ENCODE measurements around the gene TOMM5. TPM values are rescaled to one million over a fixed set of nuclear protein-coding genes. Genes with fewer than 3 reads are reported as not detected.

TOMM5 gene
- total and polyA plus RNA-seq, 2 of the 13 experiments (the other 11 are each of a cell fraction or from before 2014, with no cell fraction given): 147 to 315 TPM

DNA sequence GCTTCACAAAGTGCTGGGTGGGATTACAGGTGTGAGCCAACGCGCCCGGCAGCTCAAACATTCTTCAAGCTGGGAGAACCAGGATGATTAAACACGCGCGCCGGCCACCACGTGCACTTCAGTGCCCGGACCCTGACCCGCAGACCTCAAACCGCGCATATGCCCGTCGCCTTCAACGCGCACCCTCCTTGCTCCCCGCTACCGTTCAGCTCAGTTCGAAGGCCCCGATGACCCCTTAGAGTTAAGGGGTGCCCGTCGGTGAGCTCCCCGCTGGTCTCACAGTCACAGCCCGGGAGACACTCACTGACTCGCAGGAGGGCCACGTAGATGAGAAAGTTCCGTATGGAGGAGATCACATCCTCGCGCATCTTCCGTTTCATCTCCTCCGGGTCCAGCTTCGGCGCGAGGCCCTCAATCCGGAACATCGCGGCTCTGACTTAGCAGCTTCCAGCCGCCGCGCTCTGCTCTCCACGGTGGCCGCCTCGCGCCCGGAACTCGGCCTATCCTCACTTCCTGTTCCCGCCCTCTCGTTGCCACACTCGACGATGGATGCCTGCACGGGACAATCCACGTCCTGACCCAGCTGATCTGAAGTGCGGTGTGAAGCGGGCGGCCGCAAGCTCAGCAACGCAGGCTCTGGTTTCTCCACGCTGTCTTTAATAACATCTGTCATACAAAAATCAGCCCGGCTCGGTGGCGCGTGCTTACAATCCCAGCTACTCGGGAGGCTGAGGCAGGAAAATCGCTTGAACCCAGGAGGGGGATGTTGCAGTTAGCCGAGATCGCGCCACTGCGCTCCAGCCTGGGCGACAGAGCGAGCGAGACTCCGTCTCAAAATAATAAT, at the start of gene TOMM5 (continued):
- TF ChIP-seq ZNF496 (CRISPR knock-in tag; IDR thresholded peaks at IDR 0.05; ENCODE audit: insufficient replicate concordance): no peak
- TF ChIP-seq CHCHD3 (CRISPR knock-in tag; IDR thresholded peaks at IDR 0.05): peak; percentile 76; the same call in 1 of the 2 replicates
- peak; percentile 96 for TF ChIP-seq DMAP1 (CRISPR knock-in tag; IDR thresholded peaks at IDR 0.05)
- 0 out of 2 replicates have a peak, but pooled peaks have one; percentile 86 for TF ChIP-seq TGIF2 (CRISPR knock-in tag; IDR thresholded peaks at IDR 0.05)
- peak; percentile 74 for TF ChIP-seq ZNF205 (CRISPR knock-in tag; IDR thresholded peaks at IDR 0.05)
- no peak; the same call in none of the 2 replicates for TF ChIP-seq ZNF572 (CRISPR knock-in tag; IDR thresholded peaks at IDR 0.05)
- TF ChIP-seq, protein P1, sequence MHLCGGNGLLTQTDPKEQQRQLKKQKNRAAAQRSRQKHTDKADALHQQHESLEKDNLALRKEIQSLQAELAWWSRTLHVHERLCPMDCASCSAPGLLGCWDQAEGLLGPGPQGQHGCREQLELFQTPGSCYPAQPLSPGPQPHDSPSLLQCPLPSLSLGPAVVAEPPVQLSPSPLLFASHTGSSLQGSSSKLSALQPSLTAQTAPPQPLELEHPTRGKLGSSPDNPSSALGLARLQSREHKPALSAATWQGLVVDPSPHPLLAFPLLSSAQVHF (CRISPR knock-in tag; IDR thresholded peaks at IDR 0.05): peak; percentile 77; the same call in 1 of the 2 replicates
- peak; percentile 68 for TF ChIP-seq RXRA (CRISPR knock-in tag; IDR thresholded peaks at IDR 0.05)
- peak; percentile 82; the same call in 1 of the 2 replicates for TF ChIP-seq EEA1 (CRISPR knock-in tag; IDR thresholded peaks at IDR 0.05; ENCODE audit: borderline replicate concordance)
- TF ChIP-seq ZNF83 (CRISPR knock-in tag; IDR thresholded peaks at IDR 0.05; ENCODE audit: borderline replicate concordance): 0 out of 2 replicates have a peak, but pooled peaks have one; percentile 54
- peak; percentile 98 for TF ChIP-seq ZNF138 (CRISPR knock-in tag; IDR thresholded peaks at IDR 0.05; ENCODE audit: low read depth)
- TF ChIP-seq, protein P2, sequence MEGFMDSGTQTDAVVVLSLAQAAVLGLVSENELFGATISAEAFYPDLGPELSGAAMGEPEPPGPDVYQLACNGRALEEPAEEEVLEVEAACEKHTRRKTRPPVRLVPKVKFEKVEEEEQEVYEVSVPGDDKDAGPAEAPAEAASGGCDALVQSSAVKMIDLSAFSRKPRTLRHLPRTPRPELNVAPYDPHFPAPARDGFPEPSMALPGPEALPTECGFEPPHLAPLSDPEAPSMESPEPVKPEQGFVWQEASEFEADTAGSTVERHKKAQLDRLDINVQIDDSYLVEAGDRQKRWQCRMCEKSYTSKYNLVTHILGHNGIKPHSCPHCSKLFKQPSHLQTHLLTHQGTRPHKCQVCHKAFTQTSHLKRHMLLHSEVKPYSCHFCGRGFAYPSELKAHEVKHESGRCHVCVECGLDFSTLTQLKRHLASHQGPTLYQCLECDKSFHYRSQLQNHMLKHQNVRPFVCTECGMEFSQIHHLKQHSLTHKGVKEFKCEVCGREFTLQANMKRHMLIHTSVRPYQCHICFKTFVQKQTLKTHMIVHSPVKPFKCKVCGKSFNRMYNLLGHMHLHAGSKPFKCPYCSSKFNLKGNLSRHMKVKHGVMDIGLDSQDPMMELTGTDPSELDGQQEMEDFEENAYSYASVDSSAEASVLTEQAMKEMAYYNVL (CRISPR knock-in tag; IDR thresholded peaks at IDR 0.05; ENCODE audit: borderline replicate concordance): peak; percentile 88
- TF ChIP-seq, protein P3, sequence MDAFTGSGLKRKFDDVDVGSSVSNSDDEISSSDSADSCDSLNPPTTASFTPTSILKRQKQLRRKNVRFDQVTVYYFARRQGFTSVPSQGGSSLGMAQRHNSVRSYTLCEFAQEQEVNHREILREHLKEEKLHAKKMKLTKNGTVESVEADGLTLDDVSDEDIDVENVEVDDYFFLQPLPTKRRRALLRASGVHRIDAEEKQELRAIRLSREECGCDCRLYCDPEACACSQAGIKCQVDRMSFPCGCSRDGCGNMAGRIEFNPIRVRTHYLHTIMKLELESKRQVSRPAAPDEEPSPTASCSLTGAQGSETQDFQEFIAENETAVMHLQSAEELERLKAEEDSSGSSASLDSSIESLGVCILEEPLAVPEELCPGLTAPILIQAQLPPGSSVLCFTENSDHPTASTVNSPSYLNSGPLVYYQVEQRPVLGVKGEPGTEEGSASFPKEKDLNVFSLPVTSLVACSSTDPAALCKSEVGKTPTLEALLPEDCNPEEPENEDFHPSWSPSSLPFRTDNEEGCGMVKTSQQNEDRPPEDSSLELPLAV (CRISPR knock-in tag; conservative IDR thresholded peaks at IDR 0.05; ENCODE audit: low read depth): peak; percentile 54; the same call in 1 of the 2 replicates
- peak; percentile 72; the same call in 1 of the 2 replicates for TF ChIP-seq ZNF296 (CRISPR knock-in tag; conservative IDR thresholded peaks at IDR 0.05)
- peak; percentile 99 for TF ChIP-seq ZNF607 (CRISPR knock-in tag; IDR thresholded peaks at IDR 0.05; ENCODE audit: borderline replicate concordance)
- TF ChIP-seq, protein P4, sequence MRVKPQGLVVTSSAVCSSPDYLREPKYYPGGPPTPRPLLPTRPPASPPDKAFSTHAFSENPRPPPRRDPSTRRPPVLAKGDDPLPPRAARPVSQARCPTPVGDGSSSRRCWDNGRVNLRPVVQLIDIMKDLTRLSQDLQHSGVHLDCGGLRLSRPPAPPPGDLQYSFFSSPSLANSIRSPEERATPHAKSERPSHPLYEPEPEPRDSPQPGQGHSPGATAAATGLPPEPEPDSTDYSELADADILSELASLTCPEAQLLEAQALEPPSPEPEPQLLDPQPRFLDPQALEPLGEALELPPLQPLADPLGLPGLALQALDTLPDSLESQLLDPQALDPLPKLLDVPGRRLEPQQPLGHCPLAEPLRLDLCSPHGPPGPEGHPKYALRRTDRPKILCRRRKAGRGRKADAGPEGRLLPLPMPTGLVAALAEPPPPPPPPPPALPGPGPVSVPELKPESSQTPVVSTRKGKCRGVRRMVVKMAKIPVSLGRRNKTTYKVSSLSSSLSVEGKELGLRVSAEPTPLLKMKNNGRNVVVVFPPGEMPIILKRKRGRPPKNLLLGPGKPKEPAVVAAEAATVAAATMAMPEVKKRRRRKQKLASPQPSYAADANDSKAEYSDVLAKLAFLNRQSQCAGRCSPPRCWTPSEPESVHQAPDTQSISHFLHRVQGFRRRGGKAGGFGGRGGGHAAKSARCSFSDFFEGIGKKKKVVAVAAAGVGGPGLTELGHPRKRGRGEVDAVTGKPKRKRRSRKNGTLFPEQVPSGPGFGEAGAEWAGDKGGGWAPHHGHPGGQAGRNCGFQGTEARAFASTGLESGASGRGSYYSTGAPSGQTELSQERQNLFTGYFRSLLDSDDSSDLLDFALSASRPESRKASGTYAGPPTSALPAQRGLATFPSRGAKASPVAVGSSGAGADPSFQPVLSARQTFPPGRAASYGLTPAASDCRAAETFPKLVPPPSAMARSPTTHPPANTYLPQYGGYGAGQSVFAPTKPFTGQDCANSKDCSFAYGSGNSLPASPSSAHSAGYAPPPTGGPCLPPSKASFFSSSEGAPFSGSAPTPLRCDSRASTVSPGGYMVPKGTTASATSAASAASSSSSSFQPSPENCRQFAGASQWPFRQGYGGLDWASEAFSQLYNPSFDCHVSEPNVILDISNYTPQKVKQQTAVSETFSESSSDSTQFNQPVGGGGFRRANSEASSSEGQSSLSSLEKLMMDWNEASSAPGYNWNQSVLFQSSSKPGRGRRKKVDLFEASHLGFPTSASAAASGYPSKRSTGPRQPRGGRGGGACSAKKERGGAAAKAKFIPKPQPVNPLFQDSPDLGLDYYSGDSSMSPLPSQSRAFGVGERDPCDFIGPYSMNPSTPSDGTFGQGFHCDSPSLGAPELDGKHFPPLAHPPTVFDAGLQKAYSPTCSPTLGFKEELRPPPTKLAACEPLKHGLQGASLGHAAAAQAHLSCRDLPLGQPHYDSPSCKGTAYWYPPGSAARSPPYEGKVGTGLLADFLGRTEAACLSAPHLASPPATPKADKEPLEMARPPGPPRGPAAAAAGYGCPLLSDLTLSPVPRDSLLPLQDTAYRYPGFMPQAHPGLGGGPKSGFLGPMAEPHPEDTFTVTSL (CRISPR knock-in tag; IDR thresholded peaks at IDR 0.05; ENCODE audit: borderline replicate concordance): no peak; the same call in 1 of the 2 replicates

Measured in HepG2 (cell line).